HUDEP-2 (cell line): ENCODE results near the gene ITPR2.
A peak's percentile ranks its signal among the peaks of the same experiment; 100 is the strongest.
"Not testable (repeated sequence)": the region's sequence is repeated elsewhere in the genome, so short reads cannot be mapped to it uniquely, and the experiment has no call there.

Source experiments
- DNase-seq, 76 experiments: peaks; one replicate each; lab custom pipeline; 2025; ENCODE audit not compliant: unreplicated experiment in 76 of 76; lab: John Stamatoyannopoulos, UW

The ITPR2 gene

DNA sequence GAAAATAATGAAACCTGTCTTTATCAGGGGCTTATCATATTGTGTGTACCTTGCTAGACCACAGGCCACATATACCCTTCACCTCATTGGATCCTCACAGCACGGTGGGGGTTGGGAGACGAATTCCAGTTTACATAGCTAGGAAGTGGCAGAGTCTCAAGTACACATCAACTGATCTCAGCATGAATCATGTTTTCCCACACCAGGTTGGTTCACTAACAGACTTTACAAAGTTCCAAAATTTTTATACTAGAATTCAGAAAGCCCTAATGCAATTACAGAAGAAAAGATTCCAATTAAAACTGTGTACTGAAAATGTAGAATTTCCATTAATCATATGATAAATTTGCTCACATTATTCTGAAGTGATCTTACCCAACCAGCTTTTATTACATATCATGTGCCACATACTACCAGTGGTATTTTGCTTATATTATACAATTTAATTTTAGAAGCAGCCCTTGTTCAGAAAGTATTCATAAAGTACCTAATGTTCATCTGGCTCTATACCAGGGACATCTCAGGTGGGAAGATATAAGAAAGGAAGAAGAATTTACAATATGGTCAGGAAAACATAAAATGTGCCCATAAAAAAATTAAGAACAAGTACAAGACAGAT lies 196.2 kb downstream of the ITPR2 start:
- no peak for DNase-seq

DNA sequence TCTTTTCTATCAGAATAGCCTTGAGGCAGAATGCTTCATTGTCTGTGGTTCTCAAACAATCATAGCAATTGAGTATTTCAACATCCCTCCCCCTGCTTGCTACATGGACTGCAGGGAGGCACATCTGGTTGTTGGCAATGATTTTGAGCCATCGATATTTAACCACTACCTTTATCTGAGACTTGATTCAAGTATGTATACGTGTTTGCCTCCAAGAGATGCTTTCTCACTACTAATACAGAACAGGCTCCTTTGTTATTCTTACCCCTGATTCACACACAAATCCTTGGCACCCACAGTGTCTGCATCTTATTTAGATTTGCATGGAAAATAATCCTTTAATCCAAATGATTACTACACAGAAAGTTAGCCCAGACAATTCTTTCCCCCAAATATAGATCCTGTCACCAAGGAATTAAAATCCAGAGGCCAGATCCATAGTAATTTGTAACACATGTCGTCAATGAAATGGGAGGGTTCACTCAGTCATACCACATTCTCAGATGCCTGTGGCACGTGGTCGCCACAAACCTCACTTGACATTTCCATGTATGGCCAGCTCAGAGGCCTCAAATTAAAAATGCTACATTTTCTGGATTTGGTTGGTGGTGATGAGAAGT lies 199.3 kb downstream of the ITPR2 start:
- DNase-seq, result no peak

DNA sequence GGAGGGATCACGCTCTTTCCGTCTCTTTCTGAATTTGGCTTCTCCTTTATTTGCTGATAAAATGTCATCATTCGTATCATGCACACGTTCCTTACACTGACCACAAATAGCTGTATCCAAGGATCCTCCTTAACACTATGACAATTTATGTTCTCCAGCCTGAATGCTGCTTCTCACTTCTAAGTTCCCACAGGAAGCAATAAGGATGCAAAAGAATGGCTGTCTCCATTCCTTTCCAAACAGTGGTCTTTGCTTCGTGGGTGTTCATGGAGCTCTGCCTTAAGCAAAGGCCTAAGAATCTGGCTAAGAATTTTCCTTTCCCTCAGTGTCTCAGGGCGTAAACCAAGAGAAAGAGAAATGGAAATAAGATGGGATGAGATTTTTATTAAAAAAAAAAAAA lies 200.2 kb downstream of the ITPR2 start:
- DNase-seq, result no peak

DNA sequence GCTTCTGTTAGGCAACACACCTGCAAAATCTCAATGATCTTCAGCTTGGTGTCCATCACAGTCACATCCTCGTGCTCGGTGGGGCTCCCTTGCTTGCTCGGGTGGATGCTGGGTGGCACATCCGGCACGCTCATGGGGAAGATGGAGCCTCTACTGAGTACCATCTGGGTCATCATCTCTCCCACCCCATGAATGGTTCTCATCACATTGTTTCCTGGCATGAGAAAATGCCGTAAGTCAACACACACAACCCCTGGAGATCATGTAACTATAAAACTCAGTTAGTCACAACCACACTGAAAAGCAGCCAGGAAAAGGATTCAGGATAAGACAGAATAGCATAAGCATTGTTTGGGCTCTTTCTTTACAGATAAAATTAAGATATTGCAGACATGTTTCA lies 201.1 kb downstream of the ITPR2 start:
- DNase-seq, result no peak

DNA sequence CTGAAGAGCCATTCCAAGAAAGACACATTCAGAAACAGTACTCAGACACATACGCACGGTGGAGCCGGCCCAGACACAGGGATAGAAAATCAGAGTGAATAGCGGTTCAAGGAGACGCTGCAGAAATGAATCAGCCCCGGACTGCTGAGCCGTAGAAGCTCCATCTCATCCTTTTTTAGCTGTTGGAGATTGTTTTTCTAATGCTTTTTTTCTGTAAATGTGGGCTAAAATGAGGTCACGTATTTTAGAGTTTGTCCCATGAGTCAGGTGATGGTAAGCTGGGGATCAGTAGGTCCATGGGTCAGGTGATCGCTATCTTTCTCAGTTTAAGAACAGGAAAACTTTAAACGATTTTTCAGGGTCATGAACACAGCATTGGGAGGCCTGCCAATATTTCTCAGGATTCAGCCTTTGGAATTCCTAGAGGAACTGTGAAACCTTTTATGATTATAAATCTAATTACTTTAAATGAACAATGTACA lies 202.4 kb downstream of the ITPR2 start:
- no peak for DNase-seq

DNA sequence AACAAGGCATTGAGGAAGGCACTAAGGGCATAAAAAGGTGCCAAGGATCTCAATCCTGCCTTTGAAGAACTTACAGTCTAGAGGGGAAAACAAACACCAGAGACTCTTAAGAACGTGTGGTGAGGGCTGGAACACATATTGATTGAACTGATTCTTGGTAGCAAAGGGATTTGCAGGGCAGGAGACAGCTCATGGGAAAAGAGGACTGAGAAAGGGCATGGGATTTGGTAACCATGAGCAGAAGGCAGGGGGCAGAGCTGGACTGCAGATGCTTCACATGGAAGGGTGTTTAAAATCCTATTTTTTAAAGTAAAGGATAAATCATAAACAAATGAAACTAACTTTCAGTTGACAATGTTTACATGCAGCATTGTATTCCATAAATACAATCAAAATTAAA lies 203.1 kb downstream of the ITPR2 start:
- DNase-seq, result no peak

DNA sequence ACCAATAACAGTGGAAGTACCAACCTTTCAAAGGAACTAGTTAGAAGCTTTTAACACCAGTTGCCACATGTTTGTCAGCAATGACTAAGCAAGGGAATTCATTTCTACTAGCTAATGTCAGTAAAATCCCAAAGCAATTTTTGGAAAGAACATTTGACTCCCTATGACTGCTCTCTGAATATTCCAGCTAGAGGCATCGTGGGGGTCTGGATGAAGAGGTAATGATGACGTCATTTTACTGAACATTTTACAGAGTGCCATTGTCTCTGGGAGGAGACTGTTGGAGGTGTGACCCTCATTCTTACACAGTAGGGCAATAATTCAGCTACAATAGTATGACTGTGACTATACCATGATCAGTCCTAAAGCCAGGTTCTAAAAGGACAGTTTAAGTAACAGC lies 204.8 kb downstream of the ITPR2 start:
- no peak for DNase-seq

DNA sequence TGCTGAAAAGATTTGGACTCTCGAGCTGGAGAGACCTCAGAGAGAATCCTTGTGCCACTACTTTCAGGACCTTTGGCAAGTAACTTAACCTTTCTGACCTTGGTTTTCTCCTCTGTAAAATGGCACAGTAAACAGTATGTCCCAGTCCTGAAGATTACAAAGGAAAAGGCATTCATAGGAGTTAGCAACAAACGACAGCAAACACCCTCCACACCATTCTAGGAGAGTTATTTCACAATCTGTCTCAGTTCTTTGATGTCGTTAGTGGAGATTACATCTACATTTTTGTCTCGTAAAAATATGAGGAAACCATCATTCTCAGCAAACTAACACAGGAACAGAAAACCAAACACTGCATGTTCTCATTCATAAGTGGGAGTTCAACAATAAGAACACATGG lies 205.7 kb downstream of the ITPR2 start:
- DNase-seq, result no peak

DNA sequence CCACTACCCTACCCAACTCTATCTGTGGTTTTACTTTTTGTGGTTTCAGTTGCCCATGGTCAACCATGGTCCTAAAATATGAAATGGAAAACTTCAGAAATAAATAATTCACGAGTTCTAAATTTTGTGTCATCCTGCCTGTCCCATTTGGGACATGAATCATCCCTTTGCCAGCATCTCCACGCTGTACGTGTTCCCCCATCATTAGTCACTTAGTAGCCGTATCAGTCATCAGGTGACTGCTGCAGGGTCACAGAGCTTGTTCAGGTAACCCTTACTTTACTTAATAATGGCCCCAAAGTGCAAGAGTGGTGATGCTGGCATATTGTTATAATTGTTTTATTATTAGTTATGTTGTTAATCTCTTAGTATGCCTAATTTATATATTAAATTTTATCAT lies 209.9 kb downstream of the ITPR2 start:
- no peak for DNase-seq

DNA sequence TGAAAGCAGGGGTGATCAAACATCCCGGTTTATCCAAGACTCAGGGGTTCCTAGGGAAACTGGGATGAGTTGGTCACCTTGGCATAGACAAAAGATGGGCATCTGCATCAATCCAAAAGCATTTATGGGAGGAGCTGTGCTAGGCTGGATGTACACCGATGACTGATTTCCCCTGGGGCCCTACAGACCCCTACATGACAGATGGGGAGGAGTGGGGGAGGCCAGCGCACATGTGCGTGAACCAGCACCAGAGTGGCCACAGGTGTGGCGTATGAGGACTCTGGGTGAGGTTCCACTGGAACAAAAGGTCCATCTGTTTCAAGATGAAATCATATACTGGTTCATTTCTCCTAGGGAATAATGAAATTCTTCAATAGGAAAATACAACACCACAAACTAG lies 210.4 kb downstream of the ITPR2 start:
- no peak for DNase-seq

DNA sequence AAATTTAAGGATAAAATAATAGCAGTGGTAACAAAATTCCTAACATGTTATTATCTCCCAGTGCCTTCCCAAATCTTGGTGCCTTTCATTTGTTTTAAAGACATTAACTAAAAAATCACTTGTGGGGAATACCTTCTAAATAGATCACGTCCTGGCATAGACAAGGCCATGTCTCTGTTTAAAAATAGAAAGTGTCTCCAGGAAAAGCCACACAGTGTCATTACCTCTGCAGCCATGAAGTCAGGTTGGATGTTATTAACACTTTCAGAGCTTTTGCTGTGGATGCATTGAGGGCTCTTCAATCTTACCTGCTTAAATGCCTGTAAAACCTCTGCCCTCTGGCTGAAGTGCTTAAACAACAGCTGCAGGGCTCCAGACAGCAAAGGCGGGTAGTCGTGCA lies 211.1 kb downstream of the ITPR2 start:
- DNase-seq, result no peak

DNA sequence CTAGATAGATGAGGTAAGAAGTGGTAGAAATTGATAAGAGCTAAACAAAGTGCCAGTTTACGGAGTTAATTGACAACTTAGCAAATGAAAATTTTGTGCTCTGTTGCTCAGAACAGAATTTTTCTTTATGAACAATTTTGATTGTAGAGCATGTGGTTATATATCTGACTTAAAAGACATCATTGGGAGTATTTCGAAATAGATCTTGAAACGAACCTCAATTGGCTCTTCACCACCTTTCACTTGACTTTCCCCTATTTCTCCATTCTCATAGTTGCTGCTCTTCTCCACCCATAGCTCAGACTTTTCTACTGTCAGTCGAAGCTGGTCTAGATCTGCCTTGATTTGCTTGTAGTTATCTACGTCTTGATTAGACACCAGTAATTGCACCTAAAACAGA lies 212.1 kb downstream of the ITPR2 start:
- no peak for DNase-seq

DNA sequence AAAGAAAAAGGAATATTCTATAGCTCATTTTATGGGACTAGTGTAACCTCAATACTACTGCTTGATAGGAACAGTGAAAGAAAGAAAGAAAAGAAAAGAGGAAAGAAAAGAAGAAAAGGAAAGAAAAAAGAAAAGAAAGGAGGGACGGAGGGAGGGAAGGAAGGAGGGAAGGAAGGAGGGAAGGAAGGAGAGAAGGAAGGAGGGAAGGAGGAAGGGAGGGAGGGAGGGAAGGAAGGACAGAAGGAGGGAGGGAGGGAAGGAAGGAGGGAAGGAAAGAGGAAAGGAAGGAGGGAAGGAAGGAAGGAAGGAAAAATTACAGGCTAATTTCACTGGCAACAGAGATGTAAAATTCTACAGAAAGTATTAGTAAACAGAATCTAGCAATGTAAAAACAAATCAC lies 215.5 kb downstream of the ITPR2 start:
- no peak for DNase-seq

DNA sequence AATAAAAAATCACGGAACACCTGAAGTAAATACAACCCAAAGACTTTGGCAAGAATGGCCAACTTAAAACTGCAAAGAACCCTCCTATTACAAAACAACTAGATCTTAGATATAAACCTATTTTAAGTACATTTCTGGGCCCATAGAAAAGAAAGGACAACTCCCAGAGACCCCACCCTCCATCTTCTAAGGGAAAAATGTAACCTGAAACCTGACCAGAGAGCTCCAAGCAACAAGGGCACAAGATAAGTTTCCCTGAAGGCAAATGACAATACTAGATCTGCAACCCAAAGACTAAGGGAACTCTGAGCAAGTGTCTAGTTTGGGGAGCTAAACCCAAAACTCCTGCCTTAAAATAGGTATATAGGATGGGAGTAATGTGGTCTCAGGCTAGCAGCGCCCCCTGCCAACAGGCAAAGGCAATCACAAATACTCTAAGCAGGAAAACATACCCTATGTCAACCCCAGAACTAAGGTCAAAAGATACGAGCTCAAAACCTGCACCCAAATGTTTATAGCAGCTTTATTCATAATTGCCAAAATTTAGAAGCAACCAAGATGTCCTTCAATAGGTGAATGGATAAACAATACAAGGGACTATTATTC lies 218.9 kb downstream of the ITPR2 start:
- peak in 29 of 76 experiments; percentile 2 to 36 (median 12) for DNase-seq

DNA sequence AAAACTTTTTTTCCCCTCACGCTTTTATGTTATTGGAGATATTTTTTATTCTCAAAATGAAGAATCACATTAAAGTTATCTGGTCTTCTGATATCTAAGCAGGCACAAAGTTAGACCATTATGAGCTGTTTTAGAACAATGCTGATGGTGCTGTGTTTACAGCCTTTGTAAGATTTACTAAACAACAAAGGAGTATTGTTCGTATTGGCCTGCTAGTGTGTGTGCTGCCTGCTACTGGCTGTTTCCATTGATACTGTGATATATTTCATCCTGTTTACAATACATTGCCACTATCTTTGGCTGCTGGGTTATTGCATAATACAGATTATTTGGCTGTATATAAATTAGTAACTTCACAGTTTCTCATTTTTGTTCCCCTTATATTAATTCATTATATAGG lies 220.8 kb downstream of the ITPR2 start:
- DNase-seq, result no peak

DNA sequence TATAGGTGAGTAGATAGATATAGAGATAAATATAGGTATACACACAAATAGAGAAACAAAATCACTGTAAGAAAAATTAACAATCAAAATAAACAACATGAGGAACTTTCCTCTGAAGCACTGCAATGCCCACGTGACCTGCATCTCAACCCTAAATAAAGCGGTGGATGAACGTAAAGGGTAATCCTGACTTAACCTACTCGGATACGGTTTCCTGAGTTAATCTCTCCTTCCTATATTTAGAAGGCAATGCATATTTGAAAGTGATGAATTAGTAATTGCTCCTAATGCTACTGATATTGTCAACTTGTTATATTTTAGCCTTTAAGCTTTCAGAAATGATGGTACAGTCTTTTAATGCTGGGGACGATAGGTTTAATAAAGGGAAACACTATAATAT lies 221.4 kb downstream of the ITPR2 start:
- no peak for DNase-seq

DNA sequence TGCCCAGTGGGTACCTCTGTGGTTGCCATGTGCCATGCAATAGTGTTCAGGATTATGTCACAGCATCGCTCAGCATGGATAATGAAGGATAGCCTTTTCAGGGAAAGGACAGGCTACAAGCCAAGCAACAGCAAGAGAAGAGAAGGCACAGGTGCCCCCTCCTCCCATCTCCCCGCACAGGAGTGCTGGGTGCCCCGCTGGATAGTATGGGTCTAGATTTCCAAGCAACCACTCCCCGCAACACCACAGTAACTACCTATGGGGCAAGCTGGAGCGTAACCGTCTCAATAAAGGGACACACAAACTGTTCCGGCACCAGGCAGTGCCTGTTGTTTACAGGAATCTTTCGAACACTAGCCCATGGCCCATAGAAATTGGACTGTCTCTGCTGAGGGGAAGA lies 222.2 kb downstream of the ITPR2 start:
- no peak for DNase-seq

DNA sequence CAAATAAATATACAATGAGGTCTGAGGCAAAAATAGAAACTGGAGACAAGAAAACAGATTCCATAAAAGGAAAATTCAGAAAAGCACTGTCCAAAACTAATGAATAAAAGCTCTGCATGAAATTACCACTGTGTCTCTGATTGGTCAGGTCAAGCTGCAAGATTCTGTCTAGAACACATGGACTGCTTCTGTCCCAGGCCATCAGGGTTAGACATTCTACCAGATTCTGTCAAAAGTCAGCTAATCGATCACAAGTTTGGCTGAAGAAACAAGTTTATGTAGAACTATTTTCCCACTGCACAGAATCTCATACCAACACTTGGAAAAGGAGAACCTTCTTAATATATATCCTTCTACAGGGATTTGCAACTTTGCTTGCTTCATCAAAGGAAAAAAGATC lies 223.0 kb downstream of the ITPR2 start:
- no peak for DNase-seq

DNA sequence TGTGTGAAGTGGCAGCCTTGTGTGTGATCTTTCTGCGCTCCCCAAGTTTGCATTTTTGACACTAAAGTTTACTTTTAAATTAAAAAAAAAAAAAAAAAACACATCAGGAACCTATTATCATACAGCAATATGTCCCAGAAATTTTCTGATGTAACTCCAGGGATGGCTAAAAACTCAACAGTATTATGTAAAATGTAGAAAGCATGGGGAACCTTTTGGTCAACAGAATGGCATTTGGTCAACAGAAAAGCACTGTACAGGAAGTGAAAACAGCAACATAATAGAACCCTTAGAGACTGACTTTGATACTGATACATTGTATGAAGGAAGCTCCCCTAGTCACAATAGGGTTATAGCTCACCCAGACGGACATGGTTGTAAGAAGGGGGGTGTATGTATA lies 224.3 kb downstream of the ITPR2 start:
- DNase-seq, result no peak

DNA sequence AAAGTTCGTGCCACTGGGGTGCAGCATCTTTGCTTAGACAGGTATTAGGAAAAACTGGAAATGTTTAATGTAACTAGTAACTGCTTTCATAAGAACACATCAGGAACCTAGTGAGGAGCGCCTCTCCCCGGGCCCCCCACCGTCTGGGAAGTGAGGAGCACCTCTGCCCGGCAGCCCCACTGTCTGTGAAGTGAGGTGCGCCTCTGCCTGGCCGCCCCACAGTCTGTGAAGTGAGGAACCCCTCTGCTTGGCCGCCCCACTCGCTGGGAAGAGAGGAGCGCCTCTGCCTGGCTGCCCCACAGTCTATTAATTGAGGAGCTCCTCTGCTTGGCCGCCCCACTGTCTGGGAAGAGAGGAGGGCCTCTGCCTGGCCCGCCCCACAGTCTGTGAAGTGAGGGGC lies 224.7 kb downstream of the ITPR2 start:
- no peak for DNase-seq

DNA sequence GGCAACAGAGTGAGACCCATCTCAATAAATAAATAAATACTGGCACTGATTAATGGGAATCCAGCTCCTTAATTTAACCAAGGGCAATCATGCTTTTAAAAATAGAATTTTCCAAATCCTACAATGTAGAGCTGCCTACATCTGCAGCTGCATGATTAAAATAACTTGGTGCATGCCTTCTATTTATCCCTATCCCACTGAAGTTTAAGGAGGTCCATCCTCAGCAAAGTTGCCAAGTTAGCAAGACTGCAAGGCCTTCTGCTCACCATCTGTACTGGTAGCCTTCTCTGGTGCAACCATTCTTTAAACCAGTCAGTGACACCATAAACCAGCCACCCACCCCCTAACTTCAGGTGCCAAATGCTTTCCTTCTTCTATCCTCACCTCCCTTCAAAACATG lies 226.1 kb downstream of the ITPR2 start:
- DNase-seq, result no peak

DNA sequence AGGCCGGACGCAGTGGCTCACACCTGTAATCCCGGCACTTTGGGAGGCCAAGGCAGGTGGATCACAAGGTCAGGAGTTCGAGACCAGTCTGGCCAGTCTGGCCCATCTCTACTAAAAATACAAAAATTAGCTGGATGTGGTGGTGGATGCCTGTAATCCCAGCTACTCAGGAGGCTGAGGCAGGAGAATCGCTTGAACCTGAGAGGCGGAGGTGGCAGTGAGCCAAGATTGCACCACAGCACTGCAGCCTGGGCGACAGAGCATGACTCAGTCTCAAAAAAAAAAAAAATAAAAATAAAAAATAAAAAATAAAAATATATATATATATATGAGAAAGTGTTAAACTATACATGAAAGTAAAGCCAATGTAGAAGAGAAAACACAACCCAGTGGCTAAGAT lies 228.2 kb downstream of the ITPR2 start:
- DNase-seq, result not testable (repeated sequence)
